Prostate gland (tissue), 2 donors: ENCODE data around the gene RNF141.

ENCODE experiments used
- CTCF ChIP-seq, 4 experiments: fragments of 200-600 bp in 2 of 4; fragments of 450-650 bp in 2 of 4; sonication (generic) in 2 of 4; IDR thresholded peaks; 1 replicate in 3 of 4; 2 replicates in 1 of 4; pipeline ENCODE4 v1.5.1; 2016 to 2019; ENCODE audit warnings: antibody characterized with exemption in 4 of 4, mild to moderate bottlenecking in 2 of 4, moderate library complexity in 2 of 4
- POLR2A ChIP-seq: fragments of 450-650 bp; IDR thresholded peaks from one replicate; pipeline ENCODE4 v1.6.1; 2016; ENCODE audit warnings: antibody characterized with exemption, mild to moderate bottlenecking
- POLR2AphosphoS5 ChIP-seq: sonication (generic); formaldehyde crosslinking; IDR thresholded peaks from one replicate; pipeline ENCODE4 v1.6.1; 2017; ENCODE audit warnings: antibody characterized with exemption

GRCh38 chr11:10503777-10504480 is 37.1 kb downstream of the RNF141 start:
- TF ChIP-seq POLR2AphosphoS5 (no peak), CTCF (IDR thresholded peaks at IDR 0.05) (no peak), POLR2A (no peak)
